ENCODE measurements around the gene IL36G.

- TF ChIP-seq REST (IDR thresholded peaks at IDR 0.05; ENCODE audit: insufficient read depth in 1 of 2, low read depth in 2 of 2, low read length in 2 of 2) (no peak), TAF1 (IDR thresholded peaks at IDR 0.05; ENCODE audit: borderline replicate concordance, insufficient read depth, low read length) (no peak)
These were observed 35.8 kb upstream of the IL36G start for GRCh38 chr2:112941753-112942653.

Data from PFSK-1 (cell line).